GM12891 (cell line): ENCODE measurements around the gene PDIA2.

Experiments used
- PAX5 ChIP-seq: IDR thresholded peaks from 2 replicates; pipeline ENCODE4 v1.6.1; 2011; ENCODE audit warnings: low read length, moderate library complexity, mild to moderate bottlenecking; ENCODE audit not compliant: insufficient read depth, severe bottlenecking
- POLR2A ChIP-seq: IDR thresholded peaks from 2 replicates; pipeline ENCODE4 v1.6.1; 2011; ENCODE audit warnings: low read depth, low read length, control low read depth
- POLR2AphosphoS5 ChIP-seq: IDR thresholded peaks from 2 replicates; pipeline ENCODE4 v1.6.1; 2011; ENCODE audit warnings: low read depth, low read length, control low read depth
- SPI1 ChIP-seq: IDR thresholded peaks from 2 replicates; pipeline ENCODE4 v1.6.1; 2011; ENCODE audit warnings: low read depth, low read length, control low read depth
- TAF1 ChIP-seq: IDR thresholded peaks from 2 replicates; pipeline ENCODE4 v1.6.1; 2011; ENCODE audit warnings: low read depth, low read length, control low read depth

- TF ChIP-seq POLR2AphosphoS5 (no peak), TAF1 (no peak), POLR2A (no peak), SPI1 (no peak), PAX5 (no peak)
Observed at GRCh38 chr16:275041-275641, 7.8 kb upstream of the PDIA2 start.
